Measurements from ENCODE around the gene RPUSD1. TPM values are rescaled to one million over a fixed set of nuclear protein-coding genes. Genes with fewer than 3 reads are reported as not detected.

Gene RPUSD1
- total and polyA plus RNA-seq, 7 donors: 10.7 to 31.1 (median 14.7) TPM

GRCh38 chr16:769934-770333, 18.2 kb downstream of the RPUSD1 start:
- 69 to 81% methylated on average over 19 of the region's 19 CpGs for WGBS, 2 donors
- DNase-seq: no peak
- no peaks in the 10 kb centered on the region for H3K4me1 ChIP-seq
- no peak overlapping the region for H3K27ac ChIP-seq
- intact Hi-C loops (cut with DNase I): no loop called here
- peaks cover 0 to 15% (median 0%) of the 10 kb centered on the region in 3 donors for H3K27me3 ChIP-seq
- H3K4me3 ChIP-seq: no peak overlapping the region
- no peaks in the 10 kb centered on the region for H3K36me3 ChIP-seq
- no peaks in the 10 kb centered on the region for H3K9me3 ChIP-seq
- TF ChIP-seq POLR2AphosphoS5 (IDR thresholded peaks at IDR 0.05): no peak
- TF ChIP-seq EP300 (IDR thresholded peaks at IDR 0.05): no peak
- TF ChIP-seq CTCF (IDR thresholded peaks at IDR 0.05): no peak
- TF ChIP-seq POLR2A (IDR thresholded peaks at IDR 0.05): no peak

DNA sequence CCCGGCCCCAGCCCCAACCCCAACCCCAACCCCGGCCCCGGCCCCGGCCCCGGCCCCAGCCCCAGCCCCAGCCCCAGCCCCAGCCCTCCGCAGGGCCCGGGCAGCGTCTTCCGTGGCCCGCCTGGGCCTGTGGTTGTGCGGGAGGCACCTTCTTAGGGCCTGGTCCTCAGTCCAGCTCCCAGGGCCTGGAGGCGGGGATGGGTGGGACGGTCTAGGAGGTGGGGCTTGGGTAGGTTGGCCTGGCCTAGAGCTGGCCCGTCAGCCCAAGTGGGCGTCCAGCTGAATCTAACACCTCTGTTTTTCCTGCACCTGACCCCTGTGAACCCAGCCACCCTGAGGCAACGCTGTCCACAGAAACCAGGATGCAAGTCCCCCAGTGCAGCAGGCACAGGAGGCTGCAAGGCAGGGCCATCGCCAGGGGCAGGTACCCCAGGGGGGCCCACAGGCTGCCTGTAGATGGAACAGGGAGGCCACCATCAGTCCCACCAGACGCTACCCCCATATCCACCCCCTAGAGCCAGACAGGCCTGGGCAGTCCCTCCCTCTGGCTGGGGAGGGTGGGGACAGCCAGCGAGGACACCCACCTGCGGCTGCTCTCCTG, 18.9 kb downstream of the RPUSD1 start:
- no peak for DNase-seq
- Histone ChIP-seq H3K4me3 (no peak overlapping the region), H3K4me1 (no peaks in the 10 kb centered on the region), H3K36me3 (no peaks in the 10 kb centered on the region), H3K27me3 (peaks cover 0 to 9% (median 0%) of the 10 kb centered on the region in 3 donors), H3K27ac (no peak overlapping the region), H3K9me3 (no peaks in the 10 kb centered on the region)
- intact Hi-C loops (cut with DNase I): no loop called here
- TF ChIP-seq POLR2AphosphoS5 (IDR thresholded peaks at IDR 0.05): no peak
- no peak for TF ChIP-seq POLR2A (IDR thresholded peaks at IDR 0.05)
- TF ChIP-seq CTCF (IDR thresholded peaks at IDR 0.05): no peak
- WGBS, 2 donors: 23 to 65% methylated on average over 20 of the region's 20 CpGs

GRCh38 chr16:768428-768827, 19.8 kb downstream of the RPUSD1 start:
- no peak overlapping the region for H3K27ac ChIP-seq
- no peak for TF ChIP-seq POLR2AphosphoS5 (IDR thresholded peaks at IDR 0.05)
- TF ChIP-seq CTCF (IDR thresholded peaks at IDR 0.05): no peak
- no peak for TF ChIP-seq EP300 (IDR thresholded peaks at IDR 0.05)
- TF ChIP-seq POLR2A (IDR thresholded peaks at IDR 0.05): no peak
- no peaks in the 10 kb centered on the region for H3K4me1 ChIP-seq
- H3K4me3 ChIP-seq: no peak overlapping the region
- no peak for DNase-seq
- H3K36me3 ChIP-seq: no peaks in the 10 kb centered on the region
- peaks cover 0 to 9% (median 0%) of the 10 kb centered on the region in 3 donors for H3K27me3 ChIP-seq
- no peaks in the 10 kb centered on the region for H3K9me3 ChIP-seq
- WGBS, 2 donors: 22 to 73% methylated on average over 21 of the region's 21 CpGs
- intact Hi-C loops (cut with DNase I): no loop called here

- intact Hi-C loops (cut with DNase I): no loop called here
- no peak for TF ChIP-seq EP300 (IDR thresholded peaks at IDR 0.05)
- TF ChIP-seq CTCF (IDR thresholded peaks at IDR 0.05): no peak
- TF ChIP-seq POLR2AphosphoS5 (IDR thresholded peaks at IDR 0.05): no peak
- TF ChIP-seq POLR2A (IDR thresholded peaks at IDR 0.05): no peak
- Histone ChIP-seq H3K27ac (no peak overlapping the region), H3K36me3 (no peaks in the 10 kb centered on the region), H3K9me3 (no peaks in the 10 kb centered on the region), H3K4me1 (no peaks in the 10 kb centered on the region), H3K27me3 (peaks cover 0 to 15% (median 0%) of the 10 kb centered on the region in 3 donors), H3K4me3 (no peak overlapping the region)
- WGBS, 2 donors: 49 to 67% methylated on average over 20 to 27 of the region's 38 CpGs
- no peak for DNase-seq
These were observed 20.4 kb downstream of the RPUSD1 start for GRCh38 chr16:767743-768235.

All from sigmoid colon (tissue), 7 donors.